Articular chondrocyte of knee joint (primary cell): Measurements from ENCODE around the gene RGPD4. TPM values are rescaled to one million over a fixed set of nuclear protein-coding genes. Genes with fewer than 3 reads are reported as not detected.

Experiments used
- small RNA-seq: library from RNA; depleted of rRNA; stranded (forward); fragments of <200 nt; gene quantifications from one replicate; pipeline ENCODE3, GENCODE V24; 2012
- total RNA-seq: library from RNA; depleted of rRNA; stranded (reverse); fragments of >200 nt; gene quantifications from 2 replicates; pipeline ENCODE4 v1.2.3, GENCODE V29; 2012

RGPD4 gene
- total RNA-seq = under 0.01 TPM in 1 of 2 replicates, not detected in the other

DNA sequence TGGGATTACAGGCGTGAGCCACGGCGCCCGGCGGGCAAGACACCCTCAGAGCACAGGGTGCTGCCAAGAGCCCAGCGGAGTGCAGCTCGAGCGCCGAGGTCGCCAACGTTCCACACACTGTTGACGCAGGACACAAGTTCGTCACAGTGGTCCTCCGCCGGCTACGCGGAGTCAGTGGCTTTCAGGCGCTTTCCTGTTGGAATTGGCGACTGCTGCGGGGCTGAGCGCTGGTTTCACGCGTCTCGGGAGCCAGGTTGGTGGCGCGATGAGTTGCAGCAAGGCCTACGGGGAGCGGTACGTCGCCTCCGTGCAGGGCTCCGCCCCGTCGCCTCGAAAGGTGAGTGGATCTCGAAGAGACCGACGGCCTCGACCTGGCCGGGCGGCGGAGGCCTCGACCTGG lies at the start of gene RGPD4:
Gene RGPD4 (plus strand): TSS at position 144 of the 400 bp plus-strand sequence. CDS start 122 bp downstream, at position 266.

Small RNAs within 50 kb of the gene (small RNA-seq; reads per million reads assigned to genes)
- gene AC009963.1 = not detected
- not detected for gene AC009963.2

Other genes with a start within 250 kb of the RGPD4 start
- not detected in 2 replicates for gene SLC5A7, start 159.6 kb downstream of the RGPD4 start, total RNA-seq